ENCODE results near the gene FOXC2. TPM values are rescaled to one million over a fixed set of nuclear protein-coding genes. Genes with fewer than 3 reads are reported as not detected.

The FOXC2 gene
- total RNA-seq, 2 experiments from 2014 or later: not detected

- POLR2A ChIA-PET: interaction anchor here (1.0 kb wide), 1 partner anchor 8 kb away, joined by 3 read pairs; no protein-coding TSS in a partner anchor
- peaks cover 9% of the 10 kb centered on the region for H3K27me3 Mint-ChIP-seq
Measured at GRCh38 chr16:86555704-86556075, 10.9 kb upstream of the FOXC2 start.

GRCh38 chr16:86556576-86556975, 10.1 kb upstream of the FOXC2 start:
- Mint-ChIP-seq H3K4me1 (ENCODE audit: low read depth) (peaks cover 12% of the 10 kb centered on the region), H3K36me3 (ENCODE audit: low read depth) (peaks cover 14% of the 10 kb centered on the region), H3K9me3 (no peaks in the 10 kb centered on the region), H3K4me3 (peak overlapping the region; percentile 45), H3K27ac (no peak overlapping the region), H3K27me3 (peaks cover 9% of the 10 kb centered on the region)
- ChIA-PET POLR2A (interaction anchor here (0.5 kb wide), 1 partner anchor 840 kb away, joined by 3 read pairs; no protein-coding TSS in a partner anchor), CTCF (interaction anchor here (3.4 kb wide), 1 partner anchor 506 kb away, joined by 16 read pairs; no protein-coding TSS in a partner anchor)
- no peak for ATAC-seq
- TF ChIP-seq CTCF (IDR thresholded peaks at IDR 0.05): no peak
- no peak for DNase-seq
- intact Hi-C loops (cut with micrococcal nuclease): no loop called here

More at GRCh38 chr16:86555704-86556075, 10.9 kb upstream of the FOXC2 start:
- H3K4me3 Mint-ChIP-seq: peak overlapping the region; percentile 81
- peaks cover 14% of the 10 kb centered on the region for H3K36me3 Mint-ChIP-seq (ENCODE audit: low read depth)
- intact Hi-C loops (cut with micrococcal nuclease): no loop called here
- CTCF ChIA-PET: interaction anchor here (1.0 to 3.4 kb wide), 3 partner anchors 9 to 507 kb away, joined by 3 to 16 read pairs (median 4); no protein-coding TSS in a partner anchor
- no peak for TF ChIP-seq CTCF (IDR thresholded peaks at IDR 0.05)
- H3K9me3 Mint-ChIP-seq: no peaks in the 10 kb centered on the region
- DNase-seq (no peak), ATAC-seq (no peak)
- H3K4me1 Mint-ChIP-seq (ENCODE audit: low read depth): peaks cover 12% of the 10 kb centered on the region
- peak overlapping the region; percentile 96 for H3K27ac Mint-ChIP-seq

- intact Hi-C loops (cut with micrococcal nuclease): no loop called here
- H3K9me3 Mint-ChIP-seq: no peaks in the 10 kb centered on the region
- ChIA-PET POLR2A (no interaction called here), CTCF (interaction anchor here (3.4 kb wide), 1 partner anchor 505 kb away, joined by 16 read pairs; no protein-coding TSS in a partner anchor)
- no peak for TF ChIP-seq CTCF (IDR thresholded peaks at IDR 0.05)
- DNase-seq (no peak), ATAC-seq (no peak)
- H3K36me3 Mint-ChIP-seq (ENCODE audit: low read depth): peaks cover 12% of the 10 kb centered on the region
- H3K4me1 Mint-ChIP-seq (ENCODE audit: low read depth): peaks cover 10% of the 10 kb centered on the region
- peaks cover 14% of the 10 kb centered on the region for H3K27me3 Mint-ChIP-seq
- H3K4me3 Mint-ChIP-seq: no peak overlapping the region
- no peak overlapping the region for H3K27ac Mint-ChIP-seq
Measured at GRCh38 chr16:86557587-86557986, 9.0 kb upstream of the FOXC2 start.

GRCh38 chr16:86558355-86559193, 8.1 kb upstream of the FOXC2 start:
- CTCF ChIA-PET: interaction anchor here (3.4 kb wide), 1 partner anchor 504 kb away, joined by 16 read pairs; no protein-coding TSS in a partner anchor
- H3K27ac Mint-ChIP-seq: no peak overlapping the region
- POLR2A ChIA-PET: no interaction called here
- DNase-seq (no peak), ATAC-seq (no peak)
- intact Hi-C loops (cut with micrococcal nuclease): no loop called here
- H3K4me3 Mint-ChIP-seq: no peak overlapping the region
- peaks cover 19% of the 10 kb centered on the region for H3K27me3 Mint-ChIP-seq
- peaks cover 9% of the 10 kb centered on the region for H3K4me1 Mint-ChIP-seq (ENCODE audit: low read depth)
- no peaks in the 10 kb centered on the region for H3K9me3 Mint-ChIP-seq
- TF ChIP-seq CTCF (IDR thresholded peaks at IDR 0.05): no peak
- peaks cover 9% of the 10 kb centered on the region for H3K36me3 Mint-ChIP-seq (ENCODE audit: low read depth)

- Mint-ChIP-seq H3K9me3 (no peaks in the 10 kb centered on the region), H3K27me3 (peaks cover 31% of the 10 kb centered on the region), H3K4me1 (ENCODE audit: low read depth) (peaks cover 11% of the 10 kb centered on the region), H3K4me3 (no peak overlapping the region), H3K36me3 (ENCODE audit: low read depth) (peaks cover 1% of the 10 kb centered on the region), H3K27ac (no peak overlapping the region)
- DNase-seq (no peak), ATAC-seq (no peak)
- CTCF ChIA-PET: no interaction called here
- TF ChIP-seq CTCF (IDR thresholded peaks at IDR 0.05): no peak
- POLR2A ChIA-PET: no interaction called here
- intact Hi-C loops (cut with micrococcal nuclease): loop anchor here (5.0 to 10.0 kb wide), 2 partner anchors 205 to 502 kb away; no protein-coding TSS in a partner anchor
Measured at GRCh38 chr16:86559802-86560305, 6.8 kb upstream of the FOXC2 start.
